ENCODE measurements around the gene FCRLB.
"Not testable (repeated sequence)": the region's sequence is repeated elsewhere in the genome, so short reads cannot be mapped to it uniquely, and the experiment has no call there.

Gene FCRLB

GRCh38 chr1:161720956-161721737 is at the start of gene FCRLB:
FCRLB (plus strand) TSS chr1:161721544; CDS start chr1:161722673, 1,129 bp downstream.
- DNase-seq (ENCODE audit: low spot score): no peak

GRCh38 chr1:161673437-161673836 is 47.9 kb upstream of the FCRLB start:
- DNase-seq (ENCODE audit: low spot score): not testable (repeated sequence)

- DNase-seq (ENCODE audit: low spot score): not testable (repeated sequence)
These were observed 46.9 kb upstream of the FCRLB start for GRCh38 chr1:161674447-161674846.

- not testable (repeated sequence) for DNase-seq (ENCODE audit: low spot score)
These were observed 46.4 kb upstream of the FCRLB start for GRCh38 chr1:161674908-161675307.

GRCh38 chr1:161676441-161676840 is 44.9 kb upstream of the FCRLB start:
- no peak for DNase-seq (ENCODE audit: low spot score)

- DNase-seq (ENCODE audit: low spot score): no peak
These were observed 44.2 kb upstream of the FCRLB start for GRCh38 chr1:161676958-161677689.

- no peak for DNase-seq (ENCODE audit: low spot score)
These were observed 42.8 kb upstream of the FCRLB start for GRCh38 chr1:161678500-161678899.

GRCh38 chr1:161681879-161682278 is 39.5 kb upstream of the FCRLB start:
- DNase-seq (ENCODE audit: low spot score): no peak

- DNase-seq (ENCODE audit: low spot score): no peak
These were observed 32.4 kb upstream of the FCRLB start for GRCh38 chr1:161688946-161689345.

GRCh38 chr1:161691846-161692245 is 29.5 kb upstream of the FCRLB start:
- DNase-seq (ENCODE audit: low spot score): no peak

GRCh38 chr1:161693020-161693712 is 28.2 kb upstream of the FCRLB start:
- DNase-seq (ENCODE audit: low spot score): not testable (repeated sequence)

- not testable (repeated sequence) for DNase-seq (ENCODE audit: low spot score)
These were observed 23.0 kb upstream of the FCRLB start for GRCh38 chr1:161698302-161698701.

GRCh38 chr1:161702250-161702649 is 19.1 kb upstream of the FCRLB start:
- peak; percentile 61 for DNase-seq (ENCODE audit: low spot score)

GRCh38 chr1:161705537-161705936 is 15.8 kb upstream of the FCRLB start:
- no peak for DNase-seq (ENCODE audit: low spot score)

GRCh38 chr1:161706113-161706481 is 15.2 kb upstream of the FCRLB start:
- DNase-seq (ENCODE audit: low spot score): no peak

- DNase-seq (ENCODE audit: low spot score): no peak
These were observed 14.6 kb upstream of the FCRLB start, which contains the start of gene FCRLA for GRCh38 chr1:161706482-161707347. FCRLA (plus strand) TSS chr1:161707229; CDS start chr1:161707265, 36 bp downstream.

- DNase-seq (ENCODE audit: low spot score): no peak
These were observed 13.8 kb upstream of the FCRLB start for GRCh38 chr1:161707503-161707902.

GRCh38 chr1:161709373-161709772 is 12.0 kb upstream of the FCRLB start:
- DNase-seq (ENCODE audit: low spot score): no peak

GRCh38 chr1:161710560-161710959 is 10.8 kb upstream of the FCRLB start:
- no peak for DNase-seq (ENCODE audit: low spot score)

GRCh38 chr1:161718559-161719324 is 2.6 kb upstream of the FCRLB start:
- no peak for DNase-seq (ENCODE audit: low spot score)

- no peak for DNase-seq (ENCODE audit: low spot score)
These were observed 2.1 kb upstream of the FCRLB start for GRCh38 chr1:161719325-161719611.
